Naive B cell (primary cell): ENCODE results near the gene KIT. TPM values are rescaled to one million over a fixed set of nuclear protein-coding genes. Genes with fewer than 3 reads are reported as not detected.

Experiments used
- ATAC-seq, 2 donors: fragments of 150-1000 bp; cut with Tn5 transposase; 2 replicates each; pipeline ENCODE4 v1.10.0; 2021; ENCODE audit warnings: low read depth in 2 of 2, mild to moderate bottlenecking in 2 of 2, moderate library complexity in 2 of 2
- DNase-seq: peaks from one replicate; pipeline ENCODE4 v3.0.0; 2022
- H3K27ac Mint-ChIP-seq, 6 donors: one replicate each; pipeline ENCODE4 v1.8.0; 2020 to 2022; ENCODE audit warnings: mild to moderate bottlenecking in 6 of 6, mixed read lengths in 6 of 6, moderate library complexity in 5 of 6, inconsistent platforms in 2 of 6
- H3K27me3 Mint-ChIP-seq, 3 donors: one replicate each; pipeline ENCODE4 v1.8.0; 2021 to 2022; ENCODE audit warnings: mixed read lengths in 3 of 3, mild to moderate bottlenecking in 1 of 3
- H3K36me3 Mint-ChIP-seq, 2 donors: one replicate each; pipeline ENCODE4 v1.8.0; 2020 to 2022; ENCODE audit warnings: mixed read lengths in 2 of 2, inconsistent platforms in 1 of 2, mild to moderate bottlenecking in 1 of 2
- H3K4me1 Mint-ChIP-seq, 3 donors: one replicate each; pipeline ENCODE4 v1.8.0; 2020 to 2022; ENCODE audit warnings: mixed read lengths in 3 of 3, inconsistent platforms in 1 of 3, mild to moderate bottlenecking in 1 of 3, moderate library complexity in 1 of 3
- H3K4me3 Mint-ChIP-seq, 8 donors: one replicate each; pipeline ENCODE4 v1.8.0; 2020 to 2022; ENCODE audit warnings: mild to moderate bottlenecking in 8 of 8, mixed read lengths in 8 of 8, moderate library complexity in 8 of 8, inconsistent platforms in 2 of 8
- H3K9me3 Mint-ChIP-seq, 7 donors: one replicate each; pipeline ENCODE4 v1.8.0; 2020 to 2022; ENCODE audit warnings: mixed read lengths in 7 of 7, mild to moderate bottlenecking in 5 of 7, inconsistent platforms in 2 of 7, moderate library complexity in 1 of 7
- polyA plus RNA-seq, 6 donors: library from polyadenylated mRNA; unstranded; fragments of 300-500 nt; fragmentation: Illumina TruSeq; gene quantifications; one replicate each; pipeline ENCODE4 v1.2.3, GENCODE V29; 2021; ENCODE audit warnings: low read depth in 6 of 6

KIT gene
- polyA plus RNA-seq, 6 donors from 2014 or later = 0.27 TPM; not detected in 5

GRCh38 chr4:54664400-54664799 is 6.6 kb downstream of the KIT start:
- H3K27ac Mint-ChIP-seq = no peak overlapping the region
- peaks cover 59 to 68% (median 61%) of the 10 kb centered on the region in 3 donors for H3K27me3 Mint-ChIP-seq
- DNase-seq (no peak), ATAC-seq (no peak)
- no peak overlapping the region for H3K4me3 Mint-ChIP-seq
- H3K4me1 Mint-ChIP-seq = peaks cover 7 to 10% (median 9%) of the 10 kb centered on the region in 3 donors
- H3K36me3 Mint-ChIP-seq = no peaks in the 10 kb centered on the region
- no peaks in the 10 kb centered on the region for H3K9me3 Mint-ChIP-seq

GRCh38 chr4:54668014-54668611 is 10.4 kb downstream of the KIT start:
- Mint-ChIP-seq H3K9me3 (no peaks in the 10 kb centered on the region), H3K4me1 (peaks cover 0 to 5% (median 0%) of the 10 kb centered on the region in 3 donors), H3K27ac (no peak overlapping the region), H3K4me3 (no peak overlapping the region), H3K27me3 (peaks cover 33 to 44% (median 43%) of the 10 kb centered on the region in 3 donors), H3K36me3 (no peaks in the 10 kb centered on the region)
- no peak for DNase-seq
- no peak for ATAC-seq

- Mint-ChIP-seq H3K4me3 (no peak overlapping the region), H3K4me1 (peaks cover 0 to 5% (median 0%) of the 10 kb centered on the region in 3 donors), H3K27me3 (peaks cover 26 to 38% (median 35%) of the 10 kb centered on the region in 3 donors), H3K27ac (no peak overlapping the region), H3K9me3 (no peaks in the 10 kb centered on the region), H3K36me3 (no peaks in the 10 kb centered on the region)
- DNase-seq (no peak), ATAC-seq (no peak)
Measured at GRCh38 chr4:54669831-54670230, 12.1 kb downstream of the KIT start.

GRCh38 chr4:54675721-54676461 is 18.1 kb downstream of the KIT start:
- H3K9me3 Mint-ChIP-seq = no peaks in the 10 kb centered on the region
- H3K4me1 Mint-ChIP-seq = no peaks in the 10 kb centered on the region
- DNase-seq = no peak
- no peaks in the 10 kb centered on the region for H3K36me3 Mint-ChIP-seq
- H3K27me3 Mint-ChIP-seq = peaks cover 5 to 22% (median 20%) of the 10 kb centered on the region in 3 donors
- no peak for ATAC-seq
- no peak overlapping the region for H3K27ac Mint-ChIP-seq
- no peak overlapping the region for H3K4me3 Mint-ChIP-seq

GRCh38 chr4:54676658-54677057 is 18.9 kb downstream of the KIT start:
- H3K4me1 Mint-ChIP-seq = no peaks in the 10 kb centered on the region
- H3K27me3 Mint-ChIP-seq = peaks cover 5 to 22% (median 20%) of the 10 kb centered on the region in 3 donors
- H3K4me3 Mint-ChIP-seq = no peak overlapping the region
- H3K9me3 Mint-ChIP-seq = no peaks in the 10 kb centered on the region
- DNase-seq = no peak
- H3K36me3 Mint-ChIP-seq = no peaks in the 10 kb centered on the region
- ATAC-seq = no peak
- no peak overlapping the region for H3K27ac Mint-ChIP-seq

- H3K4me3 Mint-ChIP-seq = no peak overlapping the region
- H3K27me3 Mint-ChIP-seq = peaks cover 5 to 22% (median 16%) of the 10 kb centered on the region in 3 donors
- DNase-seq = no peak
- H3K4me1 Mint-ChIP-seq = no peaks in the 10 kb centered on the region
- H3K27ac Mint-ChIP-seq = no peak overlapping the region
- H3K9me3 Mint-ChIP-seq = no peaks in the 10 kb centered on the region
- H3K36me3 Mint-ChIP-seq = no peaks in the 10 kb centered on the region
- ATAC-seq = no peak
Measured at GRCh38 chr4:54677416-54677815, 19.7 kb downstream of the KIT start.

GRCh38 chr4:54677853-54678650 is 20.3 kb downstream of the KIT start:
- DNase-seq = no peak
- H3K27me3 Mint-ChIP-seq = peaks cover 5 to 22% (median 14%) of the 10 kb centered on the region in 3 donors
- peaks cover 0 to 2% (median 2%) of the 10 kb centered on the region in 3 donors for H3K4me1 Mint-ChIP-seq
- H3K36me3 Mint-ChIP-seq = no peaks in the 10 kb centered on the region
- H3K27ac Mint-ChIP-seq = no peak overlapping the region
- ATAC-seq = no peak
- no peaks in the 10 kb centered on the region for H3K9me3 Mint-ChIP-seq
- H3K4me3 Mint-ChIP-seq = no peak overlapping the region

GRCh38 chr4:54678826-54679225 is 21.1 kb downstream of the KIT start:
- peaks cover 5 to 21% (median 14%) of the 10 kb centered on the region in 3 donors for H3K27me3 Mint-ChIP-seq
- ATAC-seq (no peak), DNase-seq (no peak)
- H3K4me1 Mint-ChIP-seq = peaks cover 4 to 10% (median 10%) of the 10 kb centered on the region in 3 donors
- no peaks in the 10 kb centered on the region for H3K9me3 Mint-ChIP-seq
- H3K4me3 Mint-ChIP-seq = no peak overlapping the region
- H3K27ac Mint-ChIP-seq = no peak overlapping the region
- H3K36me3 Mint-ChIP-seq = no peaks in the 10 kb centered on the region

GRCh38 chr4:54679813-54680212 is 22.1 kb downstream of the KIT start:
- no peak for DNase-seq
- Mint-ChIP-seq H3K9me3 (no peaks in the 10 kb centered on the region), H3K4me3 (no peak overlapping the region), H3K27me3 (peaks cover 0 to 15% (median 14%) of the 10 kb centered on the region in 3 donors), H3K4me1 (peaks cover 11 to 19% (median 18%) of the 10 kb centered on the region in 3 donors), H3K36me3 (no peaks in the 10 kb centered on the region), H3K27ac (no peak overlapping the region)
- no peak for ATAC-seq

GRCh38 chr4:54683616-54684346 is 26.0 kb downstream of the KIT start:
- no peaks in the 10 kb centered on the region for H3K36me3 Mint-ChIP-seq
- ATAC-seq (peak; percentile 22 to 45), DNase-seq (peak; percentile 49)
- H3K9me3 Mint-ChIP-seq = peaks cover 0 to 3% (median 0%) of the 10 kb centered on the region in 7 donors
- H3K27ac Mint-ChIP-seq = peak overlapping the region in 2 of 6 donors; percentile 21 to 83
- H3K4me1 Mint-ChIP-seq = peaks cover 37 to 50% (median 44%) of the 10 kb centered on the region in 3 donors
- peaks cover 0 to 9% (median 0%) of the 10 kb centered on the region in 3 donors for H3K27me3 Mint-ChIP-seq
- H3K4me3 Mint-ChIP-seq = peak overlapping the region; percentile 10 to 85 (median 72)

- H3K27me3 Mint-ChIP-seq = peaks cover 0 to 4% (median 0%) of the 10 kb centered on the region in 3 donors
- H3K4me1 Mint-ChIP-seq = peaks cover 40 to 54% (median 48%) of the 10 kb centered on the region in 3 donors
- peak overlapping the region in 3 of 6 donors; percentile 10 to 73 (median 32) for H3K27ac Mint-ChIP-seq
- peaks cover 0 to 3% (median 0%) of the 10 kb centered on the region in 7 donors for H3K9me3 Mint-ChIP-seq
- DNase-seq = no peak
- no peaks in the 10 kb centered on the region for H3K36me3 Mint-ChIP-seq
- H3K4me3 Mint-ChIP-seq = peak overlapping the region in 2 of 8 donors; percentile 4 to 6
- ATAC-seq = no peak
Measured at GRCh38 chr4:54685810-54686209, 28.1 kb downstream of the KIT start.

- peak overlapping the region; percentile 61 to 97 (median 86) for H3K27ac Mint-ChIP-seq
- peaks cover 11 to 16% (median 15%) of the 10 kb centered on the region in 3 donors for H3K27me3 Mint-ChIP-seq
- H3K4me1 Mint-ChIP-seq = peaks cover 40 to 51% (median 45%) of the 10 kb centered on the region in 3 donors
- ATAC-seq = peak; percentile 78 to 81
- peaks cover 0 to 3% (median 0%) of the 10 kb centered on the region in 7 donors for H3K9me3 Mint-ChIP-seq
- H3K36me3 Mint-ChIP-seq = no peaks in the 10 kb centered on the region
- DNase-seq = peak; percentile 70
- peak overlapping the region; percentile 30 to 81 (median 68) for H3K4me3 Mint-ChIP-seq
Measured at GRCh38 chr4:54687887-54688841, 30.4 kb downstream of the KIT start.
